Osteocyte (in vitro differentiated cells): ENCODE data around the gene NPIPA5. TPM values are rescaled to one million over a fixed set of nuclear protein-coding genes. Genes with fewer than 3 reads are reported as not detected.
"Not testable (repeated sequence)": the region's sequence is repeated elsewhere in the genome, so short reads cannot be mapped to it uniquely, and the experiment has no call there.

Source experiments
- DNase-seq: peaks from one replicate; pipeline ENCODE4 v3.0.0; 2021; ENCODE audit warnings: mixed read lengths; ENCODE audit not compliant: unreplicated experiment; ENCODE audit errors: extremely low spot score
- H3K27ac Mint-ChIP-seq: one replicate; pipeline ENCODE4 v1.8.0; 2021; ENCODE audit warnings: mild to moderate bottlenecking, mixed read lengths; ENCODE audit not compliant: unreplicated experiment
- H3K27me3 Mint-ChIP-seq: one replicate; pipeline ENCODE4 v1.8.0; 2021; ENCODE audit warnings: mixed read lengths; ENCODE audit not compliant: unreplicated experiment
- H3K36me3 Mint-ChIP-seq: one replicate; pipeline ENCODE4 v1.8.0; 2021; ENCODE audit warnings: mixed read lengths; ENCODE audit not compliant: unreplicated experiment
- H3K4me1 Mint-ChIP-seq: one replicate; pipeline ENCODE4 v1.8.0; 2021; ENCODE audit warnings: mixed read lengths; ENCODE audit not compliant: unreplicated experiment
- H3K4me3 Mint-ChIP-seq: one replicate; pipeline ENCODE4 v1.8.0; 2021; ENCODE audit warnings: mild to moderate bottlenecking, moderate library complexity, mixed read lengths; ENCODE audit not compliant: unreplicated experiment
- H3K9me3 Mint-ChIP-seq: one replicate; pipeline ENCODE4 v1.8.0; 2021; ENCODE audit warnings: mixed read lengths; ENCODE audit not compliant: unreplicated experiment
- CTCF ChIP-seq: fragments of 200-600 bp; sonication (generic); IDR thresholded peaks from 2 replicates; pipeline ENCODE4 v1.5.0; 2021; ENCODE audit warnings: antibody characterized with exemption, mild to moderate bottlenecking, moderate library complexity
- total RNA-seq: library from RNA; stranded (reverse); gene quantifications from 2 replicates; pipeline ENCODE4 v1.2.1, GENCODE V29; 2021

The NPIPA5 gene
- total RNA-seq, 1 donor from 2014 or later, result 8.0 TPM

GRCh38 chr16:15403392-15403995 lies 25.4 kb upstream of the NPIPA5 start:
- Mint-ChIP-seq H3K4me3 (no peak overlapping the region), H3K27ac (no peak overlapping the region)
- TF ChIP-seq CTCF, result no peak

GRCh38 chr16:15401972-15402371 lies 23.9 kb upstream of the NPIPA5 start:
- Mint-ChIP-seq H3K27ac (no peak overlapping the region), H3K4me3 (no peak overlapping the region)

More at GRCh38 chr16:15403392-15403995, 25.4 kb upstream of the NPIPA5 start:
- H3K36me3 Mint-ChIP-seq, result no peaks in the 10 kb centered on the region
- H3K4me1 Mint-ChIP-seq, result no peaks in the 10 kb centered on the region
- H3K9me3 Mint-ChIP-seq, result no peaks in the 10 kb centered on the region
- peaks cover 5% of the 10 kb centered on the region for H3K27me3 Mint-ChIP-seq
- DNase-seq, result no peak

GRCh38 chr16:15400314-15400713 lies 22.2 kb upstream of the NPIPA5 start:
- H3K27ac Mint-ChIP-seq, H3K4me3 Mint-ChIP-seq, H3K9me3 Mint-ChIP-seq, H3K27me3 Mint-ChIP-seq, DNase-seq, H3K4me1 Mint-ChIP-seq, H3K36me3 Mint-ChIP-seq: not testable (repeated sequence)

More at GRCh38 chr16:15401972-15402371, 23.9 kb upstream of the NPIPA5 start:
- H3K27me3 Mint-ChIP-seq, result peaks cover 5% of the 10 kb centered on the region
- no peak for TF ChIP-seq CTCF
- H3K4me1 Mint-ChIP-seq, result no peaks in the 10 kb centered on the region
- DNase-seq, result no peak
- H3K36me3 Mint-ChIP-seq, result no peaks in the 10 kb centered on the region
- no peaks in the 10 kb centered on the region for H3K9me3 Mint-ChIP-seq

- no peak for TF ChIP-seq CTCF
- Mint-ChIP-seq H3K4me3 (no peak overlapping the region), H3K9me3 (no peaks in the 10 kb centered on the region), H3K36me3 (no peaks in the 10 kb centered on the region), H3K4me1 (no peaks in the 10 kb centered on the region), H3K27ac (no peak overlapping the region), H3K27me3 (peaks cover 10% of the 10 kb centered on the region)
- no peak for DNase-seq
Measured at GRCh38 chr16:15399317-15399716, 21.2 kb upstream of the NPIPA5 start.

GRCh38 chr16:15398618-15399316 lies 20.7 kb upstream of the NPIPA5 start:
- H3K4me1 Mint-ChIP-seq, result no peaks in the 10 kb centered on the region
- TF ChIP-seq CTCF, result no peak
- no peak overlapping the region for H3K4me3 Mint-ChIP-seq

More at GRCh38 chr16:15398618-15399316, 20.7 kb upstream of the NPIPA5 start:
- no peak for DNase-seq
- Mint-ChIP-seq H3K9me3 (no peaks in the 10 kb centered on the region), H3K36me3 (no peaks in the 10 kb centered on the region), H3K27ac (no peak overlapping the region), H3K27me3 (peaks cover 10% of the 10 kb centered on the region)
